ENCODE measurements around the gene GGTLC2.
A peak's percentile ranks its signal among the peaks of the same experiment; 100 is the strongest.
"Not testable (repeated sequence)": the region's sequence is repeated elsewhere in the genome, so short reads cannot be mapped to it uniquely, and the experiment has no call there.

The GGTLC2 gene

DNA sequence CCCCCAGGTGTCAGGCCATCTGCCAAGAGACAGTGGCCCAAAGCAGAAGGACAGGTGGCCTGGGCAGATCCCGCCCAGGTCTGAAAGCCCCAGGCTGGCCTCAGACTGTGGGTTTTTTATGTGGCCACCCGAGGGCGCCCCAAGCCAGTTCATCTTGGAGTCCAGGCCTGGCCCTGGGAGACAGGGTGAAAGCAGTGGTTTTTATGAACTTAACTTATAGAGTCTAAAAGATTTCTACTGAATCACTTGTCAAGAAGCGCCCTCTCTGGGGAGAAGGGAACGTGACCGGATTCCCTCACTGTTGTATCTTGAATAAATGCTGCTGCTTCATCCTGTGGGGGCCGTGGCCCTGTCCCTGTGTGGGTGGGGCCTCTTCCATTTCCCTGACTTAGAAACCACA is 8.2 kb upstream of the GGTLC2 start:
- H4K20me1 ChIP-seq (ENCODE audit: insufficient read depth, low read length, poor library complexity, severe bottlenecking); H3K9me2 ChIP-seq (replicated peaks; ENCODE audit: low read depth, low read length); H3K4me3 ChIP-seq (ENCODE audit: low read length, poor library complexity, severe bottlenecking); H3K36me3 ChIP-seq (ENCODE audit: insufficient read depth, low read length); H3F3A ChIP-seq (ENCODE audit: low read depth); H3K79me2 ChIP-seq (ENCODE audit: insufficient read depth, low read length); H3K27me3 ChIP-seq (ENCODE audit: insufficient read depth, low read length, poor library complexity, severe bottlenecking); H3K9ac ChIP-seq (ENCODE audit: low read depth, low read length, poor library complexity, severe bottlenecking); H3K4me1 ChIP-seq (ENCODE audit: insufficient read depth, low read length, poor library complexity, severe bottlenecking); H2AFZ ChIP-seq (ENCODE audit: low read length); H3K9me3 ChIP-seq (ENCODE audit: insufficient read depth, low read depth, low read length); H3K4me2 ChIP-seq (ENCODE audit: low read depth, low read length, poor library complexity, severe bottlenecking): not testable (repeated sequence)
- TF ChIP-seq, protein P1, sequence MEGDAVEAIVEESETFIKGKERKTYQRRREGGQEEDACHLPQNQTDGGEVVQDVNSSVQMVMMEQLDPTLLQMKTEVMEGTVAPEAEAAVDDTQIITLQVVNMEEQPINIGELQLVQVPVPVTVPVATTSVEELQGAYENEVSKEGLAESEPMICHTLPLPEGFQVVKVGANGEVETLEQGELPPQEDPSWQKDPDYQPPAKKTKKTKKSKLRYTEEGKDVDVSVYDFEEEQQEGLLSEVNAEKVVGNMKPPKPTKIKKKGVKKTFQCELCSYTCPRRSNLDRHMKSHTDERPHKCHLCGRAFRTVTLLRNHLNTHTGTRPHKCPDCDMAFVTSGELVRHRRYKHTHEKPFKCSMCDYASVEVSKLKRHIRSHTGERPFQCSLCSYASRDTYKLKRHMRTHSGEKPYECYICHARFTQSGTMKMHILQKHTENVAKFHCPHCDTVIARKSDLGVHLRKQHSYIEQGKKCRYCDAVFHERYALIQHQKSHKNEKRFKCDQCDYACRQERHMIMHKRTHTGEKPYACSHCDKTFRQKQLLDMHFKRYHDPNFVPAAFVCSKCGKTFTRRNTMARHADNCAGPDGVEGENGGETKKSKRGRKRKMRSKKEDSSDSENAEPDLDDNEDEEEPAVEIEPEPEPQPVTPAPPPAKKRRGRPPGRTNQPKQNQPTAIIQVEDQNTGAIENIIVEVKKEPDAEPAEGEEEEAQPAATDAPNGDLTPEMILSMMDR (conservative IDR thresholded peaks at IDR 0.05; ENCODE audit: low read length), result 0 out of 2 replicates have a peak, but pooled peaks have one; percentile 21

DNA sequence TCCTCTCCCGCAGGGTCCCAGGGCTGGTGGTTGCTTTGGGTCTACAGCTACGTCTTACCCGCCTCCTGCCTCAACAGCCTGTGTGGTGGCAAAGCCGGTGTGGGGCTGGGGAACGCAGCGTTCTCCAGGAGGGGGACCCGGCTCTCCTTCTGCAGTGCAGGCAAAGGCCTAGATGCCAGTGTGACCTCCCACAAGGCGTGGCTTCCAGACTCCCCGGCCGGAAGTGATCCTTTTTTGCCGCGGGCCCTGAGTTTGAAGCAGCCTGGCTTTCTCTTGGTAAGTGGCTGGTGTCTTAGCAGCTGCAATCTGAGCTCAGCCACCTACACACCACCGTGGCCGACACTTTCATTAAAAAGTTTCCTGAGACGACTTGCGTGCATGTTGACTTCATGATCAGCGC is 6.1 kb upstream of the GGTLC2 start:
- H3K9me3 ChIP-seq (ENCODE audit: insufficient read depth, low read depth, low read length); H3K4me1 ChIP-seq (ENCODE audit: insufficient read depth, low read length, poor library complexity, severe bottlenecking); H3K4me3 ChIP-seq (ENCODE audit: low read length, poor library complexity, severe bottlenecking); H2AFZ ChIP-seq (ENCODE audit: low read length); H3K4me2 ChIP-seq (ENCODE audit: low read depth, low read length, poor library complexity, severe bottlenecking); H3K36me3 ChIP-seq (ENCODE audit: insufficient read depth, low read length); H3K9me2 ChIP-seq (replicated peaks; ENCODE audit: low read depth, low read length); H3F3A ChIP-seq (ENCODE audit: low read depth); H3K79me2 ChIP-seq (ENCODE audit: insufficient read depth, low read length); H3K27me3 ChIP-seq (ENCODE audit: insufficient read depth, low read length, poor library complexity, severe bottlenecking); H4K20me1 ChIP-seq (ENCODE audit: insufficient read depth, low read length, poor library complexity, severe bottlenecking); H3K9ac ChIP-seq (ENCODE audit: low read depth, low read length, poor library complexity, severe bottlenecking): not testable (repeated sequence)

DNA sequence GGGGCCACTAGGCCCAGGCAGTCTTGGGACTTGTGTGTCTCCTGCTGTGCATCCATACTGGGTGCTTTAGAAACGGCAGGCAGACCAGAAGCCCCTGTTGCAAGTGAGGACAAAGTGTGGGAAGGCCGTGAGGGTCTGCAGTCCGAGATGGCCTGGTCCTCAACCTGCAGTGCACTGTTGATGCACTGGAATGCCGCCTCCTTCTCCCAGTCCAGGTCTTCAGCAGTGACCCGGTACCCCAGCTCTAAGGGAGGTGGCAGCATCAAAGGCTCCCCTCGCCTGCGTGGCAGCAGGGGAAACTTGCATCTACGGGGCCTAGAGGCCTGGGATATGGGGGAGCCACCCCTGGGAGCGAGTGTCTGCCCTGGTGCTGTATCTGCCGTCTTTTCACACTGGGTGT is 2.2 kb upstream of the GGTLC2 start:
- not testable (repeated sequence) for H3K9me3 ChIP-seq (ENCODE audit: insufficient read depth, low read depth, low read length); H2AFZ ChIP-seq (ENCODE audit: low read length); H3K4me2 ChIP-seq (ENCODE audit: low read depth, low read length, poor library complexity, severe bottlenecking); H3K27me3 ChIP-seq (ENCODE audit: insufficient read depth, low read length, poor library complexity, severe bottlenecking); H3K36me3 ChIP-seq (ENCODE audit: insufficient read depth, low read length); H3K4me3 ChIP-seq (ENCODE audit: low read length, poor library complexity, severe bottlenecking); H4K20me1 ChIP-seq (ENCODE audit: insufficient read depth, low read length, poor library complexity, severe bottlenecking); H3K79me2 ChIP-seq (ENCODE audit: insufficient read depth, low read length); H3F3A ChIP-seq (ENCODE audit: low read depth); H3K9ac ChIP-seq (ENCODE audit: low read depth, low read length, poor library complexity, severe bottlenecking); H3K4me1 ChIP-seq (ENCODE audit: insufficient read depth, low read length, poor library complexity, severe bottlenecking); H3K9me2 ChIP-seq (replicated peaks; ENCODE audit: low read depth, low read length)

DNA sequence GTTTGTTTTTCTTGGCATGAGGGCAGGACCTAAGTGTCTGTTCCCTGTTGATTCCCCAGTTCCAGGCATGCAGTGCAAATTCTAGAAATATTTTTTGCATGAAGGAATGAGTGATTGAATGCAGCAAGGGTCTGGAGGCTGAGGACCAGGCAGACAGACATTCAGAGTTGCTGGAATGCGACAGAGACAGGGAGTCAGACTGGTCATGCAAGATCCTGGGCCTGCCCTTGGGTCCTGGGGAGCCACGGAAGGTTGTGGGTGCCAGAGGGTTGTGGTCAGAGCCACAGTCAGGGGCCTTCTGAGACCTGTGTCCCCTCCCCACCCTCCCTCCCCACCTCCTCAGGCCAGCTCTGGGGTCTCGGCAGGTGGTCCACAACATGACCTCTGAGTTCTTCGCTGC is 1.6 kb downstream of the GGTLC2 start:
- not testable (repeated sequence) for H3K27me3 ChIP-seq (ENCODE audit: insufficient read depth, low read length, poor library complexity, severe bottlenecking); H3K79me2 ChIP-seq (ENCODE audit: insufficient read depth, low read length); H3K9ac ChIP-seq (ENCODE audit: low read depth, low read length, poor library complexity, severe bottlenecking); H3F3A ChIP-seq (ENCODE audit: low read depth); H2AFZ ChIP-seq (ENCODE audit: low read length); H3K9me3 ChIP-seq (ENCODE audit: insufficient read depth, low read depth, low read length); H3K9me2 ChIP-seq (replicated peaks; ENCODE audit: low read depth, low read length); H3K4me1 ChIP-seq (ENCODE audit: insufficient read depth, low read length, poor library complexity, severe bottlenecking); H4K20me1 ChIP-seq (ENCODE audit: insufficient read depth, low read length, poor library complexity, severe bottlenecking); H3K36me3 ChIP-seq (ENCODE audit: insufficient read depth, low read length); H3K4me2 ChIP-seq (ENCODE audit: low read depth, low read length, poor library complexity, severe bottlenecking); H3K4me3 ChIP-seq (ENCODE audit: low read length, poor library complexity, severe bottlenecking)

DNA sequence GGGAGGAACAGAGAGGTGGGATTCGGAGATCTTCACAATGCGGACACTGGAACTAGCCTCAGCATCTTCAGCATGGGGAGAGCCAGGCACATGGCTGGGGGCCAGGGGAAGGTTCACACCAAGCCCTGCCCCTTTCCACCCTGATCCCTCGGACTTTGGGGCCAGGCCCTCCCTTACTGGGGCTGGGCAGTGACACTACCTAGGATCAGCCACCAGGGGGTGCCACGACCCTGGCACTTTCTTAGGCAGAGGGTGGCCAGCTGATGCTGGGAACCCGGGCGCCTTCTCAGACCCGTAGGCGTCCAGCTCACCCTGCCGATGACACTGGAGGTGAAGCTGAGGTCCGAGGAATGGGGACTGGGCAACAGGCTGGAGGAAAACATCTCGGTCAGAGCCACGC is 3.5 kb downstream of the GGTLC2 start:
- H3K27me3 ChIP-seq (ENCODE audit: insufficient read depth, low read length, poor library complexity, severe bottlenecking); H4K20me1 ChIP-seq (ENCODE audit: insufficient read depth, low read length, poor library complexity, severe bottlenecking); H3K9me3 ChIP-seq (ENCODE audit: insufficient read depth, low read depth, low read length); H3K36me3 ChIP-seq (ENCODE audit: insufficient read depth, low read length); H3F3A ChIP-seq (ENCODE audit: low read depth); H3K4me2 ChIP-seq (ENCODE audit: low read depth, low read length, poor library complexity, severe bottlenecking); H3K9ac ChIP-seq (ENCODE audit: low read depth, low read length, poor library complexity, severe bottlenecking); H3K4me3 ChIP-seq (ENCODE audit: low read length, poor library complexity, severe bottlenecking); H3K79me2 ChIP-seq (ENCODE audit: insufficient read depth, low read length); H3K4me1 ChIP-seq (ENCODE audit: insufficient read depth, low read length, poor library complexity, severe bottlenecking); H2AFZ ChIP-seq (ENCODE audit: low read length); H3K9me2 ChIP-seq (replicated peaks; ENCODE audit: low read depth, low read length): not testable (repeated sequence)

DNA sequence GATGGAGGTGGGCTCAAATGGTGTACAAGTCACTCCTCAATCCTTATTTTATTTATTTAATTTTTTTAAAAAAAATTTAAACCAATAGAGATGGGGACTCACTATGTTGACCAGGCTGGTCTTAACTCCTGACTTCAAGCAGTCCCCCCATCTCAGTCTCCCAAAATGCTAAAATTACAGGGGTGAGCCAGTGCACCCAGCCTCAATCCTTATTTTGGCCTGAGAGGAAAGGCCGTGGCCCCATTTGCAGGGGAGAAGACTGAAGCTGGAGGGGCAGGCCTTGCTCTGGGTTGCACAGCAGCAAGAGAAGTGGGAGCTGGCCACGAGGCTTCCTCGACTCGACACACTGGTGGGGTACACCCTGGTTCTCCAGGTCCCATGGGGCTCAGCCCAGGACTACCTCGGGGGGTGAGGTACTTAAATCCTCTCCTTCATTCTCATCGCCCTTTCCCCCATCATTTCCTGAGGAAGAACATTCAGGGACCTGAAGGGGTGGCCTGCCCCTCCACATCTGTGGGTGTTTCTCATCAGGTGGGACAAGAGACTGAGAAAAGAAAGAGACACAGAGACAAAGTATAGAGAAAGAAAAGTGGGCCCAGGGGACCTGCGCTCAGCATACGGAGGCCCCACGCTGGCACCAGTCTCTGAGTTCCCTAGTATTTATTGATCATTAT is 4.6 kb downstream of the GGTLC2 start:
- not testable (repeated sequence) for H4K20me1 ChIP-seq (ENCODE audit: insufficient read depth, low read length, poor library complexity, severe bottlenecking); H3K36me3 ChIP-seq (ENCODE audit: insufficient read depth, low read length); H3K79me2 ChIP-seq (ENCODE audit: insufficient read depth, low read length); H3K9ac ChIP-seq (ENCODE audit: low read depth, low read length, poor library complexity, severe bottlenecking); H3K4me3 ChIP-seq (ENCODE audit: low read length, poor library complexity, severe bottlenecking); H2AFZ ChIP-seq (ENCODE audit: low read length); H3K9me3 ChIP-seq (ENCODE audit: insufficient read depth, low read depth, low read length); H3K9me2 ChIP-seq (replicated peaks; ENCODE audit: low read depth, low read length); H3F3A ChIP-seq (ENCODE audit: low read depth); H3K4me2 ChIP-seq (ENCODE audit: low read depth, low read length, poor library complexity, severe bottlenecking); H3K27me3 ChIP-seq (ENCODE audit: insufficient read depth, low read length, poor library complexity, severe bottlenecking); H3K4me1 ChIP-seq (ENCODE audit: insufficient read depth, low read length, poor library complexity, severe bottlenecking)

DNA sequence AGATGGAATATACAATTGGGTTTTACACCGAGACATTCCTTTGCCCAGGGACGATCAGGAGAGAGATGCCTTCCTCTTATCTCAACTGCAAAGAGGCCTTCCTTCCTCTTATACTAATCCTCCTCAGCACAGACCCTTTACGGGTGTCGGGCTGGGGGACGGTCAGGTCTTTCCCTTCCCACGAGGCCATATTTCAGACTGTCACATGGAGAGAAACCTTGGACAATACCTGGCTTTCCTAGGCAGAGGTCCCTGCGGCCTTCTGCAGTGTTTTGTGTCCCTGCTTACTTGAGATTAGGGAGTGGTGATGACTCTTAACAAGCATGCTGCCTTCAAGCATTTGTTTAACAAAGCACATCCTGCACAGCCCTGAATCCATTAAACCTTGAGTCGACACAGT is 5.3 kb downstream of the GGTLC2 start:
- H3K4me2 ChIP-seq (ENCODE audit: low read depth, low read length, poor library complexity, severe bottlenecking); H3F3A ChIP-seq (ENCODE audit: low read depth); H3K79me2 ChIP-seq (ENCODE audit: insufficient read depth, low read length); H3K27me3 ChIP-seq (ENCODE audit: insufficient read depth, low read length, poor library complexity, severe bottlenecking); H3K9me2 ChIP-seq (replicated peaks; ENCODE audit: low read depth, low read length); H3K9ac ChIP-seq (ENCODE audit: low read depth, low read length, poor library complexity, severe bottlenecking); H4K20me1 ChIP-seq (ENCODE audit: insufficient read depth, low read length, poor library complexity, severe bottlenecking); H3K4me3 ChIP-seq (ENCODE audit: low read length, poor library complexity, severe bottlenecking); H2AFZ ChIP-seq (ENCODE audit: low read length); H3K36me3 ChIP-seq (ENCODE audit: insufficient read depth, low read length); H3K9me3 ChIP-seq (ENCODE audit: insufficient read depth, low read depth, low read length); H3K4me1 ChIP-seq (ENCODE audit: insufficient read depth, low read length, poor library complexity, severe bottlenecking): not testable (repeated sequence)

All from Loucy (cell line).